Trophoblast cell (in vitro differentiated cells and primary cell): Measurements from ENCODE around the gene POLR3H.
A peak's percentile ranks its signal among the peaks of the same experiment; 100 is the strongest.

ENCODE experiments used
- DNase-seq, 2 donors: peaks; one replicate each; pipeline ENCODE4 v3.0.0-alpha.2; 2016
- H2AFZ ChIP-seq: 2 replicates; pipeline ENCODE4 v1.6.1; 2013; ENCODE audit warnings: low read length, moderate library complexity, mild to moderate bottlenecking; ENCODE audit not compliant: insufficient read depth, poor library complexity
- H2AK5ac ChIP-seq: 2 replicates; pipeline ENCODE4 v1.6.1; 2013; ENCODE audit warnings: mild to moderate bottlenecking, low read length
- H2BK120ac ChIP-seq: 2 replicates; pipeline ENCODE4 v1.6.1; 2013; ENCODE audit warnings: low read length, mild to moderate bottlenecking, moderate library complexity; ENCODE audit not compliant: insufficient read depth, poor library complexity
- H2BK12ac ChIP-seq: 2 replicates; pipeline ENCODE4 v1.6.1; 2013; ENCODE audit warnings: mild to moderate bottlenecking, low read length, moderate library complexity
- H2BK5ac ChIP-seq: 2 replicates; pipeline ENCODE4 v1.6.1; 2013; ENCODE audit warnings: low read length, low read depth, moderate library complexity, mild to moderate bottlenecking; ENCODE audit not compliant: poor library complexity
- H3K14ac ChIP-seq: 2 replicates; pipeline ENCODE4 v1.6.1; 2013; ENCODE audit warnings: mild to moderate bottlenecking, low read length
- H3K18ac ChIP-seq: 2 replicates; pipeline ENCODE4 v1.6.1; 2013; ENCODE audit warnings: mild to moderate bottlenecking, low read length
- H3K23ac ChIP-seq: 2 replicates; pipeline ENCODE4 v1.6.1; 2013; ENCODE audit warnings: low read length
- H3K27ac ChIP-seq: 2 replicates; pipeline ENCODE4 v1.5.1; 2013; ENCODE audit warnings: low read depth, mild to moderate bottlenecking, inconsistent platforms, low read length, moderate library complexity
- H3K27me3 ChIP-seq: 2 replicates; pipeline ENCODE4 v1.6.1; 2013; ENCODE audit warnings: inconsistent platforms, mild to moderate bottlenecking, low read length, moderate library complexity; ENCODE audit not compliant: insufficient read depth
- H3K36me3 ChIP-seq, 2 experiments: 1 replicate in 1 of 2; 2 replicates in 1 of 2; pipeline ENCODE4 v1.6.1; 2013; ENCODE audit warnings: low read length in 2 of 2, mild to moderate bottlenecking in 2 of 2, moderate library complexity in 1 of 2; ENCODE audit not compliant: insufficient read depth in 2 of 2, control insufficient read depth in 1 of 2
- H3K4ac ChIP-seq: 2 replicates; pipeline ENCODE4 v1.6.1; 2013; ENCODE audit warnings: low read depth, mild to moderate bottlenecking, low read length, moderate library complexity
- H3K4me1 ChIP-seq, 2 experiments: 1 replicate in 1 of 2; 2 replicates in 1 of 2; pipeline ENCODE4 v1.6.1; 2013; ENCODE audit warnings: low read length in 2 of 2, mild to moderate bottlenecking in 2 of 2, moderate library complexity in 1 of 2; ENCODE audit not compliant: insufficient read depth in 2 of 2, control insufficient read depth in 1 of 2
- H3K4me2 ChIP-seq: 2 replicates; pipeline ENCODE4 v1.6.1; 2013; ENCODE audit warnings: inconsistent platforms, mild to moderate bottlenecking, low read length, moderate library complexity
- H3K4me3 ChIP-seq: 2 replicates; pipeline ENCODE4 v1.5.1; 2013; ENCODE audit warnings: mild to moderate bottlenecking, low read depth, low read length, inconsistent platforms
- H3K79me1 ChIP-seq: one replicate; pipeline ENCODE4 v1.6.1; 2013; ENCODE audit warnings: low read length
- H3K79me2 ChIP-seq: 2 replicates; pipeline ENCODE4 v1.6.1; 2013; ENCODE audit warnings: low read length, mild to moderate bottlenecking; ENCODE audit not compliant: control insufficient read depth, insufficient read depth, poor library complexity
- H3K9ac ChIP-seq: 2 replicates; pipeline ENCODE4 v1.6.1; 2013; ENCODE audit warnings: mild to moderate bottlenecking, low read length
- H3K9me3 ChIP-seq: 2 replicates; pipeline ENCODE4 v1.6.1; 2013; ENCODE audit warnings: low read depth, mild to moderate bottlenecking, control low read depth, inconsistent platforms, low read length; ENCODE audit not compliant: insufficient read depth
- H4K12ac ChIP-seq: 2 replicates; pipeline ENCODE4 v1.6.1; 2013; ENCODE audit warnings: low read depth, mild to moderate bottlenecking, low read length, moderate library complexity
- H4K8ac ChIP-seq: 2 replicates; pipeline ENCODE4 v1.6.1; 2013; ENCODE audit warnings: low read depth, mild to moderate bottlenecking, low read length, moderate library complexity
- H4K91ac ChIP-seq: one replicate; pipeline ENCODE4 v1.6.1; 2013; ENCODE audit warnings: low read depth, mild to moderate bottlenecking, low read length, moderate library complexity
- WGBS: extraction: QIAGEN DNeasy Blood & Tissue Kit; methylation state at CpG from one replicate; pipeline ENCODE4 v1.1.7; 2013; ENCODE audit warnings: missing lambda C conversion rate; ENCODE audit not compliant: insufficient read length, insufficient coverage; ENCODE audit errors: extremely low coverage; 5-methylcytosine and 5-hydroxymethylcytosine counted together

Gene POLR3H

DNA sequence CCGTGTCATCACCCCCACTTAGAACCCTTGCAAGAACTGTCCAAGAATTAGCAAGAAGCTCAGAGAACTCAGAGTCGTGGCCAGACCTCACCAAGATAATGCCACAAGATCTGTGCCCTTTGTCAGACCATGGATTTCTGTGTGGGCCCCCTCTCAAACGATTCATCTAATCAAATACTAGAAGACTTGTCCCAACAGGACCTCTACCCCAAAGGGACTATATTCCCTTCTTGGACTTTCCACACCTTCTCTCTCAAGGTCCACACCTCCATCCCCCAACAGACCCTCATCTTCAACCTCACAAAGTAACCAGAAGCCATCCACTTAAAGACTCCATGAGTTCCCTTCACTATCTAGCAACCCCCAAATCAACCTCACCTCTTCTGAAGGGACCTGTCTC lies 2.8 kb downstream of the POLR3H start:
- peaks cover 8% of the 10 kb centered on the region for H3K79me2 ChIP-seq

DNA sequence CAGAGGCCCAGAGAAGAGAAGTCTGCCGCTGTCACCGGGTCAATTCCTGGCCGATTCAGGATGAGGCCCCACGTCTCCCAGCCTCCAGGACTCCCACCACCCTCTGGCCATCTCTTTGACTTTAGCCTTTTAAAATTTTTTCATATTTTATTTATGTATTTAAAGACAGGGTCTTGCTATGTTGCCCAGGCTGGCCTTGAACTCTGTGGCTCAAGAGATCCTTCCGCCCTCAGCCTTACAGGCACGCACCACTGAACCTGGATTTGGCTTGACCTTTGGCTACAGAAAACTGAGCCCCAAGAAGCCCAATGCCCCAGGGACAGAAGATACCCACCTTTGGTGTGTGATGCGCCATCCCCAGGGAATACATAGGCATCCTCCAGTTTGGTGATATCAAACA lies 3.9 kb downstream of the POLR3H start:
- H3K14ac ChIP-seq = no peak overlapping the region
- H3K9me3 ChIP-seq = no peaks in the 10 kb centered on the region
- peaks cover 5% of the 10 kb centered on the region for H3K79me1 ChIP-seq
- no peak overlapping the region for H3K27ac ChIP-seq
- H4K91ac ChIP-seq = no peak overlapping the region
- H3K79me2 ChIP-seq = peaks cover 8% of the 10 kb centered on the region
- H3K4me3 ChIP-seq = no peak overlapping the region
- H3K23ac ChIP-seq = no peak overlapping the region
- H4K12ac ChIP-seq = no peak overlapping the region
- H2BK5ac ChIP-seq = no peak overlapping the region
- H2BK12ac ChIP-seq = no peak overlapping the region
- H3K4me2 ChIP-seq = no peak overlapping the region
- H2BK120ac ChIP-seq = no peak overlapping the region
- no peak overlapping the region for H2AK5ac ChIP-seq
- WGBS = no CpG with 5 or more reads among the region's 7 CpGs
- no peak overlapping the region for H4K8ac ChIP-seq
- peaks cover 3 to 5% of the 10 kb centered on the region in 2 experiments for H3K4me1 ChIP-seq
- no peak for DNase-seq
- H3K4ac ChIP-seq = no peak overlapping the region
- peaks cover 18 to 25% of the 10 kb centered on the region in 2 experiments for H3K36me3 ChIP-seq
- H2AFZ ChIP-seq = no peak overlapping the region
- no peaks in the 10 kb centered on the region for H3K27me3 ChIP-seq
- H3K9ac ChIP-seq = no peak overlapping the region
- no peak overlapping the region for H3K18ac ChIP-seq

More for the DNA sequence above, 2.8 kb downstream of the POLR3H start:
- Histone ChIP-seq H3K27ac (no peak overlapping the region), H3K27me3 (no peaks in the 10 kb centered on the region), H4K91ac (no peak overlapping the region), H3K4me2 (no peak overlapping the region), H2AK5ac (no peak overlapping the region), H3K23ac (no peak overlapping the region), H3K14ac (no peak overlapping the region), H4K8ac (no peak overlapping the region), H3K79me1 (peaks cover 5% of the 10 kb centered on the region), H2BK120ac (no peak overlapping the region), H2AFZ (no peak overlapping the region), H3K36me3 (peaks cover 18 to 25% of the 10 kb centered on the region in 2 experiments), H3K4ac (no peak overlapping the region), H3K9ac (no peak overlapping the region), H3K4me3 (peak overlapping the region; percentile 38), H2BK12ac (no peak overlapping the region), H2BK5ac (no peak overlapping the region), H4K12ac (no peak overlapping the region), H3K4me1 (peaks cover 3 to 5% of the 10 kb centered on the region in 2 experiments), H3K18ac (no peak overlapping the region), H3K9me3 (no peaks in the 10 kb centered on the region)
- no peak for DNase-seq
- WGBS = no CpG with 5 or more reads among the region's 3 CpGs

DNA sequence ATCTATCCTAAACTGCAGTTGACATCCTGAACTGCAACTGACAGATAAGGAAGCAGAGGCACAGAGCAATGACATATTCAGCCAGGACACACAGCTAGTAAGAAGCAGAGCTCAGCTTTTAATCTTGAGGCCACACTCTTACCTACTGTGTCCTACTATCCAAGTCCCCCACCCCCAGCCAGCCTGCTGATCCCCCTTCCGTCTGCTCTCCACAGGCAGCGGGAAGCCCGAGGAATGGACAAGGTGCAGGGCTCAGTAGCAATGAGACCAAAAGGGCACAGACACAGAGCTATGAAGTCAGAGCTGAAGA lies 4.3 kb downstream of the POLR3H start:
- no peak overlapping the region for H3K4me2 ChIP-seq
- no peak overlapping the region for H3K27ac ChIP-seq
- no peak for DNase-seq
- no peak overlapping the region for H3K14ac ChIP-seq
- peaks cover 3 to 5% of the 10 kb centered on the region in 2 experiments for H3K4me1 ChIP-seq
- no peak overlapping the region for H2BK12ac ChIP-seq
- H2AFZ ChIP-seq = no peak overlapping the region
- no CpG with 5 or more reads among the region's 3 CpGs for WGBS
- H3K27me3 ChIP-seq = no peaks in the 10 kb centered on the region
- H2BK120ac ChIP-seq = no peak overlapping the region
- no peak overlapping the region for H2BK5ac ChIP-seq
- no peak overlapping the region for H3K18ac ChIP-seq
- no peak overlapping the region for H3K4ac ChIP-seq
- H3K4me3 ChIP-seq = no peak overlapping the region
- H4K12ac ChIP-seq = no peak overlapping the region
- peaks cover 18 to 25% of the 10 kb centered on the region in 2 experiments for H3K36me3 ChIP-seq
- no peaks in the 10 kb centered on the region for H3K9me3 ChIP-seq
- no peak overlapping the region for H4K91ac ChIP-seq
- peaks cover 5% of the 10 kb centered on the region for H3K79me1 ChIP-seq
- H2AK5ac ChIP-seq = no peak overlapping the region
- no peak overlapping the region for H4K8ac ChIP-seq
- H3K79me2 ChIP-seq = peaks cover 8% of the 10 kb centered on the region
- H3K23ac ChIP-seq = no peak overlapping the region
- no peak overlapping the region for H3K9ac ChIP-seq

DNA sequence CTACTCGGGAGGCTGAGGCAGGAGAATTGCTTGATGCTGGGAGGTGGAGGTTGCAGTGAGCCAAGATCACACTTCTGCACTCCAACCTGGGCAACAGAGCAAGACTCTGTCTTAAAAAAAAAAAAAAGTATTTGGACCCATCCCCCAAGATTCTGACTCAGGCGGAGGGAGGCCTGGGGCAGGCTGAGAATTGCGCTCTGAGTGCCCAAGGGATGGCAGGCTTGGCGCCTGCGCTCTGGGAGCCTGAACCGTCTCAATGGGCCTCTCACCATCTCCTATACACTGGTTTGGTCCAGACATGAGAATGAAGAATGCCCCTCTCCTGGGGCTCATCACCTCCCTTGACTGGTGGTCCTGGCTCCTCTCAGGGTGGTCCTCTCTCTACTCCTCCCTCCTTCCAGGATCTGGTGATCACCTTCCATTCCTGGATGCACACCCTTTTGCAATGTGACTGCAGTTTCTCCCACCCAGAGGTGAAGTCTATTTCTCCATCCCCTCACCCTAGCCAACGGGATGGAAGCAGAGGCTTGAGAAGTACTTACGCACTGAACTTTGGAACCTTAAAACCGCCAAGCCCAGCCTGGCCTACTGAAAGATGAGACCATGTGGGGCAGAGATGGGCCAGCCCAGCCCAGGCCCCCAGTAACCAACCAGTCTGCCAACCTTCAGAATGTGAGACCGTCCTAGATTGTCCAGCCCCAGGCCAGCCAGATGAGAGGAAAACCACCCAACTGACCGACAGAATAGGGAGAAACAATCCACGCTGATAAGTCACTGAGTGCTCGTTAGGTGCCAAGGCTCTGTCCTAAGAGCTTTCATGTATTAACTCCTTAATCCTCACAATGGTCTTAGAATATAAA lies 4.9 kb downstream of the POLR3H start:
- H2AK5ac ChIP-seq = no peak overlapping the region
- DNase-seq = no peak
- peaks cover 5% of the 10 kb centered on the region for H3K79me1 ChIP-seq
- peaks cover 8% of the 10 kb centered on the region for H3K79me2 ChIP-seq
- H3K14ac ChIP-seq = no peak overlapping the region
- no peaks in the 10 kb centered on the region for H3K27me3 ChIP-seq
- WGBS = no CpG with 5 or more reads among the region's 13 CpGs
- peak overlapping the region; percentile 28 for H3K4ac ChIP-seq
- no peak overlapping the region for H3K27ac ChIP-seq
- no peaks in the 10 kb centered on the region for H3K9me3 ChIP-seq
- H2AFZ ChIP-seq = no peak overlapping the region
- H4K91ac ChIP-seq = no peak overlapping the region
- H2BK12ac ChIP-seq = no peak overlapping the region
- no peak overlapping the region for H3K23ac ChIP-seq
- no peak overlapping the region for H2BK120ac ChIP-seq
- H3K4me3 ChIP-seq = no peak overlapping the region
- no peak overlapping the region for H4K8ac ChIP-seq
- H4K12ac ChIP-seq = no peak overlapping the region
- peaks cover 18 to 26% of the 10 kb centered on the region in 2 experiments for H3K36me3 ChIP-seq
- H3K18ac ChIP-seq = no peak overlapping the region
- no peak overlapping the region for H2BK5ac ChIP-seq
- peaks cover 3 to 5% of the 10 kb centered on the region in 2 experiments for H3K4me1 ChIP-seq
- H3K9ac ChIP-seq = no peak overlapping the region
- H3K4me2 ChIP-seq = no peak overlapping the region
